Endothelial cell (in vitro differentiated cells): ENCODE results near the gene UBE2E2. TPM values are rescaled to one million over a fixed set of nuclear protein-coding genes. Genes with fewer than 3 reads are reported as not detected.

Experiments used
- DNase-seq: peaks from one replicate; pipeline ENCODE4 v3.0.0; 2021; ENCODE audit warnings: low spot score
- H3K27ac Mint-ChIP-seq: one replicate; pipeline ENCODE4 v1.8.0; 2021; ENCODE audit warnings: mixed read lengths, inconsistent platforms; ENCODE audit not compliant: unreplicated experiment
- H3K27me3 Mint-ChIP-seq: one replicate; pipeline ENCODE4 v1.8.0; 2021; ENCODE audit warnings: mild to moderate bottlenecking, moderate library complexity, mixed read lengths, inconsistent platforms; ENCODE audit not compliant: unreplicated experiment
- H3K36me3 Mint-ChIP-seq: one replicate; pipeline ENCODE4 v1.8.0; 2021; ENCODE audit warnings: mild to moderate bottlenecking, low read depth, mixed read lengths, inconsistent platforms; ENCODE audit not compliant: unreplicated experiment
- H3K4me1 Mint-ChIP-seq: one replicate; pipeline ENCODE4 v1.8.0; 2021; ENCODE audit warnings: mild to moderate bottlenecking, mixed read lengths, inconsistent platforms; ENCODE audit not compliant: unreplicated experiment
- H3K4me3 Mint-ChIP-seq: one replicate; pipeline ENCODE4 v1.8.0; 2021; ENCODE audit warnings: mild to moderate bottlenecking, mixed read lengths, inconsistent platforms; ENCODE audit not compliant: unreplicated experiment
- H3K9me3 Mint-ChIP-seq: one replicate; pipeline ENCODE4 v1.8.0; 2021; ENCODE audit warnings: mixed read lengths, inconsistent platforms; ENCODE audit not compliant: unreplicated experiment
- total RNA-seq: library from RNA; stranded (reverse); fragmentation: NEBNext Ultra II Directional; extraction: Animal tissue kit (Norgen Biotek cat#: 25700); gene quantifications from one replicate; pipeline ENCODE4 v1.2.1, GENCODE V29; 2021; ENCODE audit not compliant: unreplicated experiment
- TF ChIP-seq, protein P1 (sequence below): fragments of 200-600 bp; sonication (generic); IDR thresholded peaks from one replicate; pipeline ENCODE4 v1.5.0; 2021; ENCODE audit warnings: antibody characterized with exemption; ENCODE audit not compliant: unreplicated experiment

Gene UBE2E2
- total RNA-seq, 1 donor from 2014 or later: 46.9 TPM

DNA sequence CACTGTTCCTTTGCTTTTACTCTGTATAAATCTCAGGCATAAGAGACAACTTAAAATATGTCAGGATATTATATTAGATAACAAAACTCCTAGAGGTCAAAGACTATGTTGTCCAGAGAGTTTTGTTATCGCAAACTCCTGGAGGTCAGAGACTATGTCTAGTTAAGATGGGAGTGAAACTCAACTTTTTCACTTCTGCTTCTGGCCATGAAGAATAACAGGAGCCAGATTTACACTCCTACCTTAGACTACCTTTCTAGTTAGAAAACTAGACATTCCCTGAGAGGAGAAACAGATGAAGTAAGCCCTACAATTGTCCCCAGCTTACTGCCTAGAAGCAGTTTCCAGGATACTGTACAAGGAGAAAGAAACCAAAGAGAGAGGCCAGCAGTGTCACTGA, 347.3 kb downstream of the UBE2E2 start:
- Mint-ChIP-seq H3K36me3 (no peaks in the 10 kb centered on the region), H3K27ac (no peak overlapping the region), H3K9me3 (no peaks in the 10 kb centered on the region), H3K27me3 (no peaks in the 10 kb centered on the region), H3K4me1 (no peaks in the 10 kb centered on the region), H3K4me3 (no peak overlapping the region)
- TF ChIP-seq, protein P1, sequence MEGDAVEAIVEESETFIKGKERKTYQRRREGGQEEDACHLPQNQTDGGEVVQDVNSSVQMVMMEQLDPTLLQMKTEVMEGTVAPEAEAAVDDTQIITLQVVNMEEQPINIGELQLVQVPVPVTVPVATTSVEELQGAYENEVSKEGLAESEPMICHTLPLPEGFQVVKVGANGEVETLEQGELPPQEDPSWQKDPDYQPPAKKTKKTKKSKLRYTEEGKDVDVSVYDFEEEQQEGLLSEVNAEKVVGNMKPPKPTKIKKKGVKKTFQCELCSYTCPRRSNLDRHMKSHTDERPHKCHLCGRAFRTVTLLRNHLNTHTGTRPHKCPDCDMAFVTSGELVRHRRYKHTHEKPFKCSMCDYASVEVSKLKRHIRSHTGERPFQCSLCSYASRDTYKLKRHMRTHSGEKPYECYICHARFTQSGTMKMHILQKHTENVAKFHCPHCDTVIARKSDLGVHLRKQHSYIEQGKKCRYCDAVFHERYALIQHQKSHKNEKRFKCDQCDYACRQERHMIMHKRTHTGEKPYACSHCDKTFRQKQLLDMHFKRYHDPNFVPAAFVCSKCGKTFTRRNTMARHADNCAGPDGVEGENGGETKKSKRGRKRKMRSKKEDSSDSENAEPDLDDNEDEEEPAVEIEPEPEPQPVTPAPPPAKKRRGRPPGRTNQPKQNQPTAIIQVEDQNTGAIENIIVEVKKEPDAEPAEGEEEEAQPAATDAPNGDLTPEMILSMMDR: no peak
- DNase-seq: no peak

GRCh38 chr3:23552506-23552905, 349.4 kb downstream of the UBE2E2 start:
- no peaks in the 10 kb centered on the region for H3K4me1 Mint-ChIP-seq
- no peaks in the 10 kb centered on the region for H3K36me3 Mint-ChIP-seq
- no peaks in the 10 kb centered on the region for H3K27me3 Mint-ChIP-seq
- DNase-seq: no peak
- H3K9me3 Mint-ChIP-seq: no peaks in the 10 kb centered on the region
- TF ChIP-seq, protein P1: no peak
- H3K27ac Mint-ChIP-seq: no peak overlapping the region
- no peak overlapping the region for H3K4me3 Mint-ChIP-seq

- no peak for DNase-seq
- Mint-ChIP-seq H3K27ac (no peak overlapping the region), H3K9me3 (no peaks in the 10 kb centered on the region), H3K36me3 (no peaks in the 10 kb centered on the region), H3K27me3 (no peaks in the 10 kb centered on the region), H3K4me1 (no peaks in the 10 kb centered on the region), H3K4me3 (no peak overlapping the region)
- TF ChIP-seq, protein P1: no peak
Observed at GRCh38 chr3:23553353-23553752, 350.2 kb downstream of the UBE2E2 start.

GRCh38 chr3:23565041-23565775, 362.1 kb downstream of the UBE2E2 start:
- Mint-ChIP-seq H3K4me1 (peaks cover 3% of the 10 kb centered on the region), H3K27me3 (peaks cover 2% of the 10 kb centered on the region), H3K27ac (peak overlapping the region; percentile 68), H3K9me3 (no peaks in the 10 kb centered on the region), H3K36me3 (no peaks in the 10 kb centered on the region), H3K4me3 (no peak overlapping the region)
- TF ChIP-seq, protein P1: no peak
- DNase-seq: no peak

GRCh38 chr3:23566499-23566898, 363.4 kb downstream of the UBE2E2 start:
- peaks cover 2% of the 10 kb centered on the region for H3K27me3 Mint-ChIP-seq

More at GRCh38 chr3:23566499-23566898, 363.4 kb downstream of the UBE2E2 start:
- TF ChIP-seq, protein P1: no peak
- DNase-seq: no peak
- Mint-ChIP-seq H3K9me3 (no peaks in the 10 kb centered on the region), H3K36me3 (no peaks in the 10 kb centered on the region), H3K4me3 (no peak overlapping the region), H3K4me1 (peaks cover 3% of the 10 kb centered on the region), H3K27ac (no peak overlapping the region)
